ENCODE results near the gene GYG1. TPM values are rescaled to one million over a fixed set of nuclear protein-coding genes. Genes with fewer than 3 reads are reported as not detected.

GYG1 gene
- total RNA-seq, 1 experiment from 2014 or later, result 33.5 TPM

GRCh38 chr3:149000206-149000745, 8.9 kb downstream of the GYG1 start:
- DNase-seq, result no peak
- H3K4me1 ChIP-seq, result peaks cover 9% of the 10 kb centered on the region
- H3K27me3 ChIP-seq, result no peaks in the 10 kb centered on the region
- H3K27ac ChIP-seq, result no peak overlapping the region
- no peaks in the 10 kb centered on the region for H3K9me3 ChIP-seq (replicated peaks)
- H3K4me3 ChIP-seq, result no peak overlapping the region
- peaks cover 6% of the 10 kb centered on the region for H3K36me3 ChIP-seq

- Histone ChIP-seq H3K27me3 (no peaks in the 10 kb centered on the region), H3K4me3 (no peak overlapping the region), H3K36me3 (peaks cover 8% of the 10 kb centered on the region), H3K4me1 (peaks cover 6% of the 10 kb centered on the region), H3K27ac (no peak overlapping the region), H3K9me3 (replicated peaks) (no peaks in the 10 kb centered on the region)
- no peak for DNase-seq
Observed at GRCh38 chr3:149001727-149002126, 10.4 kb downstream of the GYG1 start.

- peaks cover 6% of the 10 kb centered on the region for H3K4me1 ChIP-seq
- H3K4me3 ChIP-seq, result no peak overlapping the region
- no peak for DNase-seq
- no peaks in the 10 kb centered on the region for H3K9me3 ChIP-seq (replicated peaks)
- H3K36me3 ChIP-seq, result peaks cover 9% of the 10 kb centered on the region; the same call in 1 of the 2 replicates
- H3K27me3 ChIP-seq, result no peaks in the 10 kb centered on the region
- no peak overlapping the region for H3K27ac ChIP-seq
Observed at GRCh38 chr3:149003653-149004305, 12.4 kb downstream of the GYG1 start.

GRCh38 chr3:149004622-149005021, 13.3 kb downstream of the GYG1 start:
- Histone ChIP-seq H3K9me3 (replicated peaks) (no peaks in the 10 kb centered on the region), H3K27ac (no peak overlapping the region), H3K27me3 (no peaks in the 10 kb centered on the region), H3K4me3 (no peak overlapping the region), H3K36me3 (peaks cover 13% of the 10 kb centered on the region; the same call in 1 of the 2 replicates), H3K4me1 (peaks cover 10% of the 10 kb centered on the region)
- peak in 1 of 2 experiments; percentile 39 for DNase-seq

- peaks cover 10% of the 10 kb centered on the region; the same call in 1 of the 2 replicates for H3K36me3 ChIP-seq
- no peak overlapping the region for H3K27ac ChIP-seq
- no peaks in the 10 kb centered on the region for H3K27me3 ChIP-seq
- no peak overlapping the region for H3K4me3 ChIP-seq
- no peak for DNase-seq
- H3K9me3 ChIP-seq (replicated peaks), result no peaks in the 10 kb centered on the region
- peaks cover 18% of the 10 kb centered on the region for H3K4me1 ChIP-seq
Observed at GRCh38 chr3:149005416-149005815, 14.1 kb downstream of the GYG1 start.

GRCh38 chr3:149007567-149008257, 16.4 kb downstream of the GYG1 start:
- Histone ChIP-seq H3K27me3 (no peaks in the 10 kb centered on the region), H3K4me3 (no peak overlapping the region), H3K4me1 (peaks cover 29% of the 10 kb centered on the region), H3K36me3 (peaks cover 10% of the 10 kb centered on the region; the same call in 1 of the 2 replicates), H3K27ac (no peak overlapping the region), H3K9me3 (replicated peaks) (no peaks in the 10 kb centered on the region)
- no peak for DNase-seq

GRCh38 chr3:149009732-149010131, 18.4 kb downstream of the GYG1 start:
- Histone ChIP-seq H3K27ac (peak overlapping the region; percentile 91), H3K4me1 (peaks cover 24% of the 10 kb centered on the region), H3K4me3 (no peak overlapping the region), H3K36me3 (peaks cover 17% of the 10 kb centered on the region; the same call in 1 of the 2 replicates), H3K9me3 (replicated peaks) (no peaks in the 10 kb centered on the region), H3K27me3 (no peaks in the 10 kb centered on the region)
- peak in 1 of 2 experiments; percentile 44 for DNase-seq

GRCh38 chr3:149010504-149010951, 19.2 kb downstream of the GYG1 start:
- DNase-seq, result peak; percentile 71 to 88
- no peaks in the 10 kb centered on the region for H3K27me3 ChIP-seq
- peak overlapping the region; percentile 91 for H3K27ac ChIP-seq
- no peaks in the 10 kb centered on the region for H3K9me3 ChIP-seq (replicated peaks)
- H3K4me3 ChIP-seq, result no peak overlapping the region
- H3K4me1 ChIP-seq, result peaks cover 23% of the 10 kb centered on the region
- peaks cover 19% of the 10 kb centered on the region; the same call in 1 of the 2 replicates for H3K36me3 ChIP-seq

- Histone ChIP-seq H3K4me1 (peaks cover 23% of the 10 kb centered on the region), H3K4me3 (no peak overlapping the region), H3K27ac (peak overlapping the region; percentile 91), H3K9me3 (replicated peaks) (no peaks in the 10 kb centered on the region), H3K27me3 (no peaks in the 10 kb centered on the region), H3K36me3 (peaks cover 19% of the 10 kb centered on the region; the same call in 1 of the 2 replicates)
- DNase-seq, result peak in 1 of 2 experiments; percentile 14
Observed at GRCh38 chr3:149010966-149011365, 19.6 kb downstream of the GYG1 start.

- Histone ChIP-seq H3K4me3 (no peak overlapping the region), H3K27me3 (no peaks in the 10 kb centered on the region), H3K36me3 (peaks cover 16% of the 10 kb centered on the region; the same call in 1 of the 2 replicates), H3K27ac (peak overlapping the region; percentile 91), H3K4me1 (peaks cover 23% of the 10 kb centered on the region), H3K9me3 (replicated peaks) (no peaks in the 10 kb centered on the region)
- DNase-seq, result no peak
Observed at GRCh38 chr3:149011676-149012075, 20.3 kb downstream of the GYG1 start.

GRCh38 chr3:149013726-149014125, 22.4 kb downstream of the GYG1 start:
- Histone ChIP-seq H3K4me1 (peaks cover 23% of the 10 kb centered on the region), H3K9me3 (replicated peaks) (no peaks in the 10 kb centered on the region), H3K27ac (no peak overlapping the region), H3K36me3 (peaks cover 13% of the 10 kb centered on the region; the same call in 1 of the 2 replicates), H3K27me3 (no peaks in the 10 kb centered on the region), H3K4me3 (no peak overlapping the region)
- DNase-seq, result no peak

GRCh38 chr3:149015393-149015792, 24.1 kb downstream of the GYG1 start:
- Histone ChIP-seq H3K36me3 (peaks cover 9% of the 10 kb centered on the region; the same call in 1 of the 2 replicates), H3K4me1 (peaks cover 11% of the 10 kb centered on the region), H3K9me3 (replicated peaks) (no peaks in the 10 kb centered on the region), H3K4me3 (no peak overlapping the region), H3K27me3 (no peaks in the 10 kb centered on the region), H3K27ac (no peak overlapping the region)
- no peak for DNase-seq

- Histone ChIP-seq H3K27me3 (no peaks in the 10 kb centered on the region), H3K27ac (no peak overlapping the region), H3K4me3 (no peak overlapping the region), H3K9me3 (replicated peaks) (no peaks in the 10 kb centered on the region), H3K36me3 (peaks cover 11% of the 10 kb centered on the region; the same call in 1 of the 2 replicates), H3K4me1 (peaks cover 5% of the 10 kb centered on the region)
- no peak for DNase-seq
Observed at GRCh38 chr3:149016242-149016641, 24.9 kb downstream of the GYG1 start.

- Histone ChIP-seq H3K27me3 (no peaks in the 10 kb centered on the region), H3K36me3 (peaks cover 12% of the 10 kb centered on the region; the same call in 1 of the 2 replicates), H3K4me1 (no peaks in the 10 kb centered on the region; the same call in 1 of the 2 replicates), H3K4me3 (no peak overlapping the region), H3K27ac (no peak overlapping the region), H3K9me3 (replicated peaks) (no peaks in the 10 kb centered on the region)
- no peak for DNase-seq
Observed at GRCh38 chr3:149016669-149017541, 25.6 kb downstream of the GYG1 start.
